ENCODE results near the gene FAM200C. TPM values are rescaled to one million over a fixed set of nuclear protein-coding genes. Genes with fewer than 3 reads are reported as not detected.

Gene FAM200C
- total RNA-seq, 1 experiment from 2014 or later = 5.4 TPM

- no peak for ATAC-seq
- CTCF ChIA-PET = no interaction called here
- Mint-ChIP-seq H3K27me3 (ENCODE audit: low read depth) (peaks cover 9% of the 10 kb centered on the region), H3K36me3 (peaks cover 11% of the 10 kb centered on the region), H3K27ac (no peak overlapping the region), H3K4me3 (no peak overlapping the region), H3K9me3 (peaks cover 19% of the 10 kb centered on the region), H3K4me1 (peaks cover 6% of the 10 kb centered on the region)
- POLR2A ChIA-PET = no interaction called here
- TF ChIP-seq ZNF423 (CRISPR knock-in tag; IDR thresholded peaks at IDR 0.05) (no peak), ZNF121 (CRISPR knock-in tag; IDR thresholded peaks at IDR 0.05) (no peak), CREB1 (CRISPR knock-in tag; IDR thresholded peaks at IDR 0.05) (no peak), ZNF671 (CRISPR knock-in tag; IDR thresholded peaks at IDR 0.05) (no peak), GTF2I (CRISPR knock-in tag; conservative IDR thresholded peaks at IDR 0.05) (no peak), ATF6 (CRISPR knock-in tag; IDR thresholded peaks at IDR 0.05) (no peak), STAT6 (CRISPR knock-in tag; conservative IDR thresholded peaks at IDR 0.05; ENCODE audit: low read depth) (no peak), ZBTB43 (CRISPR knock-in tag; IDR thresholded peaks at IDR 0.05) (no peak), SMAD4 (CRISPR knock-in tag; IDR thresholded peaks at IDR 0.05) (no peak), HMGXB4 (CRISPR knock-in tag; IDR thresholded peaks at IDR 0.05) (no peak)
- no peak for DNase-seq (ENCODE audit: low spot score)
Measured at GRCh38 chr5:160384681-160385080, 15.2 kb downstream of the FAM200C start.

- DNase-seq (ENCODE audit: low spot score) (no peak), ATAC-seq (no peak)
- Mint-ChIP-seq H3K4me3 (no peak overlapping the region), H3K36me3 (no peaks in the 10 kb centered on the region), H3K27me3 (ENCODE audit: low read depth) (peaks cover 3% of the 10 kb centered on the region), H3K9me3 (peaks cover 4% of the 10 kb centered on the region), H3K4me1 (peaks cover 8% of the 10 kb centered on the region), H3K27ac (no peak overlapping the region)
- POLR2A ChIA-PET = no interaction called here
- CTCF ChIA-PET = no interaction called here
- TF ChIP-seq E2F1 (CRISPR knock-in tag; IDR thresholded peaks at IDR 0.05) (no peak), ZNF281 (CRISPR knock-in tag; IDR thresholded peaks at IDR 0.05) (no peak), RELA (CRISPR knock-in tag; IDR thresholded peaks at IDR 0.05; ENCODE audit: borderline replicate concordance) (no peak), ZNF671 (CRISPR knock-in tag; IDR thresholded peaks at IDR 0.05) (no peak), CREM (CRISPR knock-in tag; IDR thresholded peaks at IDR 0.05) (no peak), E2F4 (CRISPR knock-in tag; IDR thresholded peaks at IDR 0.05; ENCODE audit: borderline replicate concordance, low read depth) (no peak), ZNF138 (CRISPR knock-in tag; conservative IDR thresholded peaks at IDR 0.05) (no peak), ZNF396 (CRISPR knock-in tag; IDR thresholded peaks at IDR 0.05; ENCODE audit: borderline replicate concordance) (no peak), ZMAT4 (CRISPR knock-in tag; IDR thresholded peaks at IDR 0.05) (no peak), HMGA2 (CRISPR knock-in tag; IDR thresholded peaks at IDR 0.05) (no peak), ZNF121 (CRISPR knock-in tag; IDR thresholded peaks at IDR 0.05) (no peak)
Measured at GRCh38 chr5:160382346-160382745, 17.5 kb downstream of the FAM200C start.
